GM21528 (cell line): ENCODE results near the gene WFDC5.
"Not testable (repeated sequence)": the region's sequence is repeated elsewhere in the genome, so short reads cannot be mapped to it uniquely, and the experiment has no call there.

Experiments used
- ATAC-seq: cut with Tn5 transposase; IDR thresholded peaks from one replicate; pipeline ENCODE4 v1.9.1; 2021; ENCODE audit warnings: mild to moderate bottlenecking, moderate library complexity; ENCODE audit not compliant: unreplicated experiment, low FRiP score

WFDC5 gene, protein sequence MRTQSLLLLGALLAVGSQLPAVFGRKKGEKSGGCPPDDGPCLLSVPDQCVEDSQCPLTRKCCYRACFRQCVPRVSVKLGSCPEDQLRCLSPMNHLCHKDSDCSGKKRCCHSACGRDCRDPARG

DNA sequence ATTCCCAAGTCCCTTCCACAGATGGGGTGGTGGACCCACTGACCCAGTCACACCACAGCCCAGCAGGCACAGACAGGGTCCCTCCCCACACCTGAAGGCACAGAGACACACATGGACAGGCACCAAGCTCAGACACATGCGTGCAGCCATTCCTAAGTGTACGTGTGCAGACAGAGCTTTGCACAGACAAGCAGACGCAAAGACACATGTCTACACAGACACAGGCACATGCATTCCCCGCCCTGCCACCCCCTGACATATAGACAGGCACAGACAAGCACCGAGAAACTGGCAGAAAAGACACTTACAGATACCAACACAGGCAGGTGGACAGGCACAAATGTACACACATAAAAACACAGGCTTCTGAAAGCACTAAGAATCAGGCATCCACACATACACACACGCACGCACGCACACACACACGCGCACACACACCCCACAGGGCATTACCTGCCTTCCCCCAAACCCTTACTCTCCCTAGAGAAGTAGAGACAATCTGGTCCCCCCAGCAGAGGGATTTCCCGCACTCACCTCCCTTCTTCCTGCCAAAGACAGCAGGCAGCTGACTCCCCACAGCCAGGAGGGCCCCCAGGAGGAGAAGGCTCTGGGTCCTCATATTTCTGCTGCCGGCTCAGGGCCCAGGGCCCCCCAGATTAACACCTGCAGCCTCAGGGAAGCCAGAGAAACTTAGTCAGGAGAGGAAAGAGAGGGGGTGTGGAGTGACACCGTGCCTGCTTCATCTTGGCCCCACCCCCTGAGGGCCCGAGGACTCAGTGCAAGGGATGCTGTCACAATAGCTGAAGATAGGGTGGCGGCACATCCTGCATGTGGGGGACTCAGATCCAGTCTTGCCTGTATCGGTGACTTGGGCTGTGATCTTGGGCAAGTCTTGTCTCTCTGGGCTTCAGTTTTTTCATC, at the start of gene WFDC5:
WFDC5 (minus strand) TSS at position 710 of the 921 bp plus-strand sequence; CDS start at position 619, 91 bp downstream.
- no peak for ATAC-seq

- ATAC-seq = no peak
Observed at GRCh38 chr20:45163083-45163803, 48.3 kb upstream of the WFDC5 start.

- no peak for ATAC-seq
Observed at GRCh38 chr20:45157962-45158361, 43.0 kb upstream of the WFDC5 start.

GRCh38 chr20:45156713-45157112, 41.7 kb upstream of the WFDC5 start:
- no peak for ATAC-seq

GRCh38 chr20:45154794-45155193, 39.8 kb upstream of the WFDC5 start:
- ATAC-seq = not testable (repeated sequence)

GRCh38 chr20:45154183-45154582, 39.2 kb upstream of the WFDC5 start:
- ATAC-seq = no peak

- ATAC-seq = no peak
Observed at GRCh38 chr20:45153752-45154151, 38.8 kb upstream of the WFDC5 start.

GRCh38 chr20:45153147-45153546, 38.2 kb upstream of the WFDC5 start:
- ATAC-seq = no peak

DNA sequence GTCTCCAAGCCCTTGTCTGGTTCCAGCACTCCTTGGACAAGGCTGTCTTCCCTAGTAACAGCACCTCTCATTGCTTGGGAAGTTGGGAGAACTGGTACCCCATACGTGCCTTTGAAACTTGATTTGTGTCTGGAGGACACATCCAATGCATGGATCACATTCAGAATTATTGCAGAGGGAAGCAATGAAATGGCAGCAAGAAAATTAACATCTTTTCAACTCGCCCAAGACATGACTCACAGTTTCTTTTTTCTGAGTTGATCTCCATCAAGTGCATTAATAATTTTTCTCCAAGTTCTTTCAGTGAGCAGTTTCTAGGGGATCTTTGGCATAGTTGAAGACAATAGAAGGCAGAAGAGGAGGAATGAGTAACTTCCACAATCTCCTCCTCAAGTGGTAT, 37.4 kb upstream of the WFDC5 start:
- ATAC-seq = no peak

DNA sequence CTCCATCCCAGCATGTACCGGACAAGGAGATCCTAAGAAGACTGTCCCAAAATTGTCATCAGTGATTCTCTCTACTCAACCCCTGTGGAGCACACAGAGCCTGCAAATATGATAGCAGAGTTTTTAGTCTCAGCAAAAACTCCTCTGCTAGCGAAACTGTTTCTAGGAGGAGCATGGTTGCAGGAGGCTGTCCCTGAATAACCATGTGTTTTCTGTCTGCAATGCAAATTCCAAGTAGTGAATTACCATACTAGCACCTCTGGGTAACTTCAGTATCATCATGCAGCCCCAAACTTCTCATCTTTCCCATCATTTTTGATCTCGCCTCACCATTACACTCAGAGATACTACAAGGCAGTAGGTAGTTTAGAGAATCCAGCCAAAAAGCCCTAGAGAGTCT, 34.1 kb upstream of the WFDC5 start:
- no peak for ATAC-seq

DNA sequence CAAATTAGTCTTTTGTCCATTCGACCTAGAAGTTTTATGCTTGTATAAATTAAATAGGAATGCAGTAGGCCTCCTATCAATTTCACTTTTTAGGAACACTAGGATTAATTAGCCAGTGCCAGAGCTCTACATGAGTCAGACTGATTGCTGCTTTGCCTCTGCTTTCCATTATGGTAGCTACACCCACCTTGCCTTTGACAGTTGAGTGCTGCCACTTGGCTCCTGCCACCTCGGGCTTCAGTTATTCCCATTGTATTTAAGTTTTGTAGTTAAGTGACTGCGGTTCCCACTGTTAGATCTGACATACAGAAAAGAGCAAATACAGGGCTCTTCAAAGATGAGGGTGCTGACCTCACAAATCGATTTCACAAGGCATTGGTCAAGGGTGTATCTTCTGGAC, 25.9 kb upstream of the WFDC5 start:
- ATAC-seq = no peak

DNA sequence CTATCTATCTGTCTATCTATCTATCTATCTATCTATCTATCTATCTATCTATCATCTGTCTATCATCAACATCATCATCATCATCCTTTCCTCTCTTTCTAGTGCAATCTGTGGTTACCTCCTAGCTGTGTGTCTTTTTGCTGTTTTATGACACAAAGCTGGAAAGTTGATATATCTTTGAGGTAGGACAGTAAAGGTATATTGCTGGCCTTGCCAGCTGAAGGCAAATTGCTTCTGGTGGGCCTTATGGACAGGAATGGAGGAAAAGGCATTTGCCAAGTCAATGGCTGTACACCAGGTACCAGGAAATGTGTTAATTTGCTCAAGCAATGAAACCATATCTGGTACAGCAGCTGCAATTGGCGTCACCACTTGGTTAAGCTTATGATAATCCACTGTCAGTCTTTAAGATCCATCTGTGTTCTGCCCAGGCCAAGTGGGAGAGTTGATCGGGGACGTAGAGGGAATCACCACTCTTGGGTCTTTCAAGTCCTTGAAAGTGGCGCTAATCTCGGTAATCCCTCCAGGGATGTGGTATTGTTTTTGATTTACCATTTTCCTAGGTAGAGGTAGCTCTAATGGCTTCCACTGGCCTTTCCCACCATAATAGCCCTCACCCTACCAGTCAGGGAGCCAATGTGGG, 24.9 kb upstream of the WFDC5 start:
- not testable (repeated sequence) for ATAC-seq

GRCh38 chr20:45138561-45139300, 23.8 kb upstream of the WFDC5 start:
- no peak for ATAC-seq

- ATAC-seq = no peak
Observed at GRCh38 chr20:45136911-45137310, 21.9 kb upstream of the WFDC5 start.

- ATAC-seq = no peak
Observed at GRCh38 chr20:45128099-45128498, 13.1 kb upstream of the WFDC5 start.

- ATAC-seq = no peak
Observed at GRCh38 chr20:45124365-45124764, 9.4 kb upstream of the WFDC5 start, which contains the start of gene WFDC12. TSS of gene WFDC12 (minus strand) at chr20:45124465. CDS start at chr20:45124447, 18 bp downstream.

- no peak for ATAC-seq
Observed at GRCh38 chr20:45121388-45121787, 6.4 kb upstream of the WFDC5 start.

- no peak for ATAC-seq
Observed at GRCh38 chr20:45119556-45120266, 4.7 kb upstream of the WFDC5 start.

- ATAC-seq = no peak
Observed at GRCh38 chr20:45118028-45118427, 3.1 kb upstream of the WFDC5 start.
